Astrocyte of the cerebellum (primary cell): ENCODE measurements around the gene TGFBR3.
A peak's percentile ranks its signal among the peaks of the same experiment; 100 is the strongest.

Experiments
- DNase-seq: peaks from one replicate; pipeline ENCODE4 v3.0.0-alpha.2; 2011; ENCODE audit warnings: low read depth
- H3K4me3 ChIP-seq: 2 replicates; pipeline ENCODE4 v1.5.1; 2011; ENCODE audit warnings: mild to moderate bottlenecking, low read depth, low read length, moderate library complexity
- CTCF ChIP-seq: IDR thresholded peaks from 2 replicates; pipeline ENCODE4 v1.5.1; 2012; ENCODE audit warnings: low read length, low read depth, moderate library complexity, mild to moderate bottlenecking; ENCODE audit errors: missing control alignments
- in situ Hi-C: cut with HindIII; loops from 2 replicates; pipeline ENCODE4 v1.10.0; 2017; ENCODE audit warnings: low sequenced_read_pairs

TGFBR3 gene

DNA sequence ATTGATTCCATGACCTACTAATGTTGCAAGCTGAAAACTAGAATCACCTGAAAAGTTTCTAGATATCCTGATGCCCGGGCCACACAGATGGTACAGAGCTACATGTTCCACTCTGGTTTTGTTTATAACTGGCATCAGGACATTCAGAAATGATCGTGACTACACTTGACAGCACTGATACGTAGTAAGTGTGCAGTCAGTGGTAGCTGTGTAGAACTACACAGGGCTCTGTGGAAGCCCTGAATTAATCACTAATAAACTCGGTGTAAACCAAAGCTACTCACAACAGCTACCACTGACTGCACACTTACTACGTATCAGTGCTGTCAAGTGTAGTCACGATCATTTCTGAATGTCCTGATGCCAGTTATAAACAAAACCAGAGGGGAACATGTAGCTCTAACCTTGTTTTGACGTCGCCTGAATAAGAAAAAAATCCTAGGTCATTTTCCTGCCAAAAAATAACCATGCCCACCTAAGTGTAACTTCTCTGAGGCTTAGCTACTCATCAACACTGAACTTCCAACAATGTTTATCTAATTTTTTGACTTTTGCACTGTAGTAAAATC is 149.7 kb downstream of the TGFBR3 start:
- no peak for DNase-seq
- in situ Hi-C loops = no loop called here
- no peak overlapping the region for H3K4me3 ChIP-seq
- TF ChIP-seq CTCF = no peak

DNA sequence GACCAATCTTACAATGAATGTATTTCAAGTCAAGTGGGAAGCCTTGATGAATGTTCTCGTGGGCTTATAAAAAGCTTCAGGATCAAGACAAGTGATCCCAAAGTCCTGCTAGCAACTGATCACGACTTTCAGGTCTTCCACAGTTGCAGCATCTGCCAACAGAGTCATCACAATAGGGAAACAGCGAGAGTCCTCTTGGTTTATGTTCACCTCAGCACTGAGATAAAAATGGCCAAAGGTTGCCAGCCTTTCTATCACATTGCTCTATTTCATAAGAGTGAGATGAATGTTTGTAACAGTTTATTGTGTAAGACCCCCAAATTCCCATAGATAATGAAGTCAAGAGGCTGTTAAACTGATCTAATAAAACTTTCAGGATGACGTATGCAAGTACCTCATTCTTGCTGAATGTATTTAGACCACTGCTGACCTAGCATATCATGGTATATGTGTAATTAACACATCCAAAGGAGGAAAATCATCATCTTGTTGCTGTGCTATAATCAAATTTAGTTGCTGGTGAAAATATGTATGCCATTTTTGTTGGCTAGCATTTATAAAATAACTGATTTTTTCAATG is 150.6 kb downstream of the TGFBR3 start:
- no peak overlapping the region for H3K4me3 ChIP-seq
- DNase-seq = no peak
- in situ Hi-C loops = no loop called here
- no peak for TF ChIP-seq CTCF

DNA sequence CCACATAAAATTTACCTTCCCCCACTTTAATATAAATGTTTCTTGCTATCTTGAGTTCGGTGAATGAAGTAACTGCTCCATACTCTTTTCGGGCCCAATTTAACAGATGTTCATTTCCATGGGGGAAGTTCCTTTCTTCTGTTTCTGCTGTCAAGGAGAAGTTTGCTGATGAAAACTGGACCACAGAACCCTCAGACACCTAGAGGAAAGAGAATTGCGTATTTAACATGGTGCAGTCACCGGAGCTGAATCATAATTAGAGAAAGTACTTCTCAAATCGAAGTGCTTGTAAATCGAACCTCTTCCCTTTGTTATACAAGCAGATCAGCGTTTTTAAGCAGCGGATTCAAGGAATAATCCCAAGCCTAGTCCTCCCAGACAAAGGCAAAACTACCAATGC is 151.2 kb downstream of the TGFBR3 start:
- in situ Hi-C loops = no loop called here
- DNase-seq = no peak
- H3K4me3 ChIP-seq = no peak overlapping the region
- no peak for TF ChIP-seq CTCF

- in situ Hi-C loops = no loop called here
- no peak for DNase-seq
- no peak for TF ChIP-seq CTCF
- no peak overlapping the region for H3K4me3 ChIP-seq
Observed at GRCh38 chr1:91733108-91733710, 152.7 kb downstream of the TGFBR3 start.

- no peak for TF ChIP-seq CTCF
- in situ Hi-C loops = no loop called here
- DNase-seq = peak; percentile 80
- no peak overlapping the region for H3K4me3 ChIP-seq
Observed at GRCh38 chr1:91732291-91733107, 153.5 kb downstream of the TGFBR3 start.

DNA sequence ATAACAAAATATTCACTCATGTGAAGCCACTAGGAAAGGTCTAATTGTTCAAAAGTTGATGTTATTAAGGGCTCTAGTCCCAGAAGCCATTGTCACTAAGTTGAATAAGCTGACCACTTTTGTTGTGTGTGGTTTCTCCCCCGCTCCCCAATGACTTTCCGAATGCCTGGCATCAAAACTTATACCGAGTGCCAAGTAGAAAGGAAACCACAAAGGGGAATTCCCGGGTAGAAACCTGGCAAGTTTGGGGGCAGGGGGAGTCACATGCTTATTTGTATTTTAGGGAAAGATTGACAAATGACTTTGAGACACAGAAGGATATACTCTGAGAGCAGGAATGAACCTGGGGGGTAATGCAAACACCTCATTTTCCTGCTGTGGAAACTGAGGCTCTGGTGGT is 154.1 kb downstream of the TGFBR3 start:
- H3K4me3 ChIP-seq = no peak overlapping the region
- DNase-seq = no peak
- TF ChIP-seq CTCF = no peak
- in situ Hi-C loops = no loop called here
